ENCODE results near the gene LRP1B. TPM values are rescaled to one million over a fixed set of nuclear protein-coding genes. Genes with fewer than 3 reads are reported as not detected.

Gene LRP1B
- total RNA-seq, 1 experiment from 2014 or later: 0.11 TPM

DNA sequence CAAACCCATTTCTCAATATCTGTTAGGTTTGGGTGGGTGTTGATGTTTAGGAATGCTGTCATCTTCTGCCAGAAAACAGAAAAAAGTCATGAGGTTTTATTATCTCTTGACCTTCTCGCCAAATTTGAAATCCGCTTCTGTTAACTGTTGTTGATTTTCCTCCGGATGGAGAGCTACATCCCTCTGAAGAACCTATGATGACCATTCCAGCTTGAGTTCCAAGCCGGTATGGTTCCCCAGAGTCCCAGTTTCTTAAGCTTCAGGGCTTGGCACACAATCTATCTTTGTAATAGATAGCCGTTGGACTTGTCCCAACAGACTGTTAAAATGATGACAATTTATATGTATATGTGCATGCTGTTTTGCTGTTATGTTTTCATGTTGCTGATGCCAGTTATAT lies 1201.0 kb downstream of the LRP1B start:
- peak; percentile 42 for DNase-seq (ENCODE audit: low read depth)

DNA sequence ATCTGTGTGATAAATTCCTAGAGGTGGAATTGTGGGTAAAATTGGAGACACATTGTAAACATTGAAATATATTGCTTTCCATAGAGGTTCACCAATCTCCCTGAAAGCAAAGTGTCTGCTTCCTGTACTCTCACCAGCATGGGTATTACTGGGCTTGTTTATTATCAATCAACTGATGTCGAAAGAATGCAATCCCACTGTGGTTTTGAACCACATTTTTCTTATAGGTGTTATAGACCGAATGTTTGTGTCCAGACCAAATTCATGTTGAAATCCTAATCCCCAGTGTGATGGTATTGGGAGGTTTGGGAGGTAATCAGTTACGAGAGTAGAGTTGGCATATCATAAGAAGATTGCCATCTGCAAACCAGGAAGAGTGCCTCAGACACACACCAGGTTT lies 1212.4 kb downstream of the LRP1B start:
- no peak for DNase-seq (ENCODE audit: low read depth)

DNA sequence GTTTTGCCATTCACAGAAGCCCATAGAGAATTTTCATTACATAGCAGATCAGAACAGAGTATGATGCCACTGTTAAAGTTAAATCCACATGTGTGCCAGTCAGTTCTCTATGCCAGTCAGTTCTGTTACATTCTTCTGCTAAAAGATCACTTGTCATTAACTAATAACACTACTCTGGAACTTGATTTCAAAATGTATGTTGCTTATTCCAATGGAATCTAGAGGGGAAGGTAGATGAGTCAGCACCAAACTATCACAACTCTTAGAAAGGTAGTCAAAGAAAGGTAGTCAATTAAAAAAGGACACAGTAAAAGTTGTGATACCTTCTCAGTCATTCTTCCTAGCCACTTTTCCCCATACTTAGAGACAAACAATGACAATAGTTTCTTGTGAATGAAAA lies 1214.4 kb downstream of the LRP1B start:
- no peak for DNase-seq (ENCODE audit: low read depth)

GRCh38 chr2:140910683-140911082 lies 1220.1 kb downstream of the LRP1B start:
- no peak for DNase-seq (ENCODE audit: low read depth)

DNA sequence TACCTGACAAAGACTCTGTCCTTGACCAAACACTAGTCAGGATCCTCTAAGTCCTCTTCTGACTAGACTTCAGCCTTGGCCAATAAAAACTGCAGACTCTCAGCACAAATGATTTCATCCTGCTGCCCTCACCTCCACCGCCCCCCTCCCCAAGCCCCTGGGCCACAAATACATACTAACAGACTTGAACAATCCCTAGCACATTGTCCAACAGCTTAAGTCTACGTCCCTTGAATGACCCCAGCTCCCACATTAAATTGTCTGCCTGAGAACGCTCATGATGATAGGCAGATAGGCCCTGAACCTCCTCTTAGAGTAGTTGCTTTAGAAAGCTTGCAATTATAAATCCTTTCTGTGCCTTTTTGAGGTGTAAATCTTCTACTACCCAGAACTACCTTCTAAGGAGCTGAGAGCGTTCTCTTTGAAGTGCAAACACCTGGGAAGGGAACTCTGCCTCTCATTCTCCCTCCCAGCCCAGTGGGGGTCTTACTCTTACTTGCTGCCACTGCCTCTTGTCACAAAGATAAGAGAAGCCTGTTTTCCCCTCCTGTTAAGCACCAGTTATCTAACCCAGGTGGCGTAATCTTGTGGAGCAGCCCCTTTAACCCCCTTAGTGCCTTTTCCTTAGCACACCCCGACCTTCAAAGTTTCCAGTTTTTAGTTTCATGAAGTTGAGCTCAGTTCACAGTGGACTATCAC lies 1225.6 kb downstream of the LRP1B start:
- DNase-seq (ENCODE audit: low read depth): no peak

- no peak for DNase-seq (ENCODE audit: low read depth)
Measured at GRCh38 chr2:140895378-140895777, 1235.4 kb downstream of the LRP1B start.

DNA sequence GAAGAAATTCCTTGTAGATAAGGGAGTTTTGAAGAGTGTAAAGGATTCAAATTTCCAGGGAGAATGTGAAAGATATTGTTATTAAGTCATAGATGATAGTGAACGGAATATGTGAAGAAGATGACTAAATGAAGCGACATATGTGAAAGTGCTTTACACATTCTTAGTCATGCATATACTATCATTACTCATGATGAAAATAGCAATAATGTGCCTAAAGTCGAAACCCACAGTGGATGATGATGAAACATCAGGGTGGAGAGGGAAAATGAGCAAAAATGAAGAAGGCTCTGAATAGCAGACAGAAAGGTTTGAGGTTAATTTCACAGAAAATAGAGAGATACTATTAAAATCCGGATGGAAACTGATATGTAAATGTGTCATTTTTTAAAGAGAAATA lies 1237.1 kb downstream of the LRP1B start:
- peak; percentile 77 for DNase-seq (ENCODE audit: low read depth)

DNA sequence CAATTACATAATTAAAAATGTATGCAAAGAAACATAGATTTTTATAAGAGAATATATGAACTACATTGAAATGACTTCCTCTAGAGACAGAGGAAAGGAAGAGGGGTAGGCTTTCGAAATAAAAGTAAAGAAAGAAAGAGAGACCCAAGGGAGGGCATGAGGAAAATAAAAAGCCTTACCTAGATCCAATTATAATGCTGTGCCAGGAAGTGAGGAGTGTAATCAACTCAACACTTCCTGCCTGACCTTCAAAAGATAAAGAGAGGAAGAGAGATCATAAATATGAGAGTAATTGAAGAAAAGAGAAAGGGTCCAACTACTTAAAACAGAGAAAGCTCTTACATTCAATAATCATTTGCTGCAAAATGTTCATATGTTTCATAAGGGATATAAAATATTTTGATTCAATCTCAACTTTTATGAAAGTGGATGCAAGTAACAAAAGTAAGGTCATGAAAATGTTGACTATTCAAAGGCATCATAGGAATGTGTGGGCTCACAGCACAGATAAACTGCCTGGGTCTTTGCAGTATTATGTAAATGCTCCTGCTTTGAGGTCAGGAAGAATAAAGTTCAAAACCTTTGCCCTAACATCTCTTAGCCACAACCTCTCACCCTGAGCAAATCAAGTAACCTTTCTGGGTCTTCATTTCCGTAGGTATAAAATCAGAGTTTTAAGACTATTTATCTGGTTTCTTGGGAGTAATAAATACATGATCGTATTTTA lies 1237.7 kb downstream of the LRP1B start:
- no peak for DNase-seq (ENCODE audit: low read depth)

DNA sequence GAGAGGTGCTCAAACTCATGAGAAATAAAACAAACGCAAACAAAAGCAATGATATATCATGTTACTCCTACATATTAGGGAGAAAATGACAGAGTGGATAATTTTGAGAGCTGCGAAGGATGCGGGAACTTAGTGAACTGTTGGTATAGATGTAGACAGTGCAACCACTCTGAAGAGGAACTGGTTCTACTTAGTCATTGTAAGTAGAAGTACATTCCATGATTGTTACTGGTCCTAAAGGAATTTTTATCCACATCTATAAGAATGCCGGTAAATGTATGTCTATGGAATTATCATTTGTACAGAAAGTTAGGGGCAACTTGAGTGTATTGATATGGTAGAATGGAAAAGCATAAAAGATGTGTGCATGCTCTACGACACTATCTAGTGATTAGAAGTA lies 1238.4 kb downstream of the LRP1B start:
- no peak for DNase-seq (ENCODE audit: low read depth)

DNA sequence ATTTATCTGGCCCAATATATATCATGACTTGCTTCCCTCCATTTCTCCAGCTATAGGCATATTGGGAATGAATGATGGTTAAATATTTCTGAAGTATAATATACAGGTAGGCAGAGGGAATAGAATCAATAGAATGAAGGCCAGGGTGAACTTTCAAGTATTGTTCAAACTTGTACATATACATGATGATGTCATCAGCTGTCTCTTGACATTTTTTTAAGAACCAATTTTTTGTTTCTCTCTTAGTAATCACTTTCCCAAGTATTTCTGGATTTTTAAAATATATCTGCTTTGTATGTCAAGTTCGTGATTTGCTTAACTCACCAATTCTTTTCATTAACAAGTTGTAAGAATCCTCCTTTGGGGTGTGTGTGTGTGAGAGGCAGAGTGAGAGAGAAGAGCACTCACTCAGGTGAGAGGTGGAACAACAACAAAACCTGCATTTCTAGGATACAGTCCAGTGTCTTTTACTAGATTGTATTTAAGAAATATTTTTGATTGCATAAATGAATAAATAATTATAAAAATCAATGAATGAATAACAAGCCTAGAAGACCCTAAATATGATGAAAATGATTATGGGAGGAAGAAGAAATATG lies 1239.1 kb downstream of the LRP1B start:
- DNase-seq (ENCODE audit: low read depth): no peak

GRCh38 chr2:140882671-140883620 lies 1247.9 kb downstream of the LRP1B start:
- no peak for DNase-seq (ENCODE audit: low read depth)

DNA sequence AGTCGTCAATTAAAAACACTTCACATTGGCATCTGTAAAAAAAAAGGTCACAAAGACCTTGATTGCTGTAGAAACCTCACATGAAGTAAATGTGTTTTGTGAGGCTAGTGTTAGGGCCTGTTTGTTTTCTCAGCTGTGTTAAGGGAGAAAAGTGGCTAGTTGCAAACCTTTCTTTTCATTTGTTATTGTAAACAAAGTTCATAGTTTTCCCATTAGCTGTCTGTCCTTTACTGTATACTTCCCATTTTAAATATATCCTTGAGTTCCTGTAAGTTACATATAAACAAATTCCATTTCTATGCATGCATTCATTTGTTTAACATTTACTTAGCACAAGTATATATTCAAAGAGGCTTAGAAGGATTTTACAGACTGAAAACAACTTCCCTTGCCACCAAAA lies 1250.2 kb downstream of the LRP1B start:
- peak; percentile 55 for DNase-seq (ENCODE audit: low read depth)

DNA sequence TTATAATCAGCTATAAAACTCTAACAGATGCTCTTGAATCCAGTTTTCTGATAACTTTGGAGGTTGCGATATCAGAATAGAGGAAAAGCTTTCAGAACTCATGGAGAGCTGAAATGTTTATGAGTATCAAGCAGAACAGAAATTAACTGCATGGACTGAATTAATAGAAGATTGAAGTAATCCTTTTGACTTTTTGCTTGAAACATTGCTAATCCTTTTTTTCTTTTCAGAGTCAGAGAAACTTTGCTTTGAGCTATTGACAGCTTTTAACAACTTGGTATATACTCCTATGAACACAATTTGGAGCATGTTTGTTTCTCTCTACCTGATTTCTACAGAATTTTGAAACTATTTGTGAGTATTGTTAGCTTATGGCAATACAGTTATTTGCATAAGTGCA lies 1254.8 kb downstream of the LRP1B start:
- DNase-seq (ENCODE audit: low read depth): no peak

DNA sequence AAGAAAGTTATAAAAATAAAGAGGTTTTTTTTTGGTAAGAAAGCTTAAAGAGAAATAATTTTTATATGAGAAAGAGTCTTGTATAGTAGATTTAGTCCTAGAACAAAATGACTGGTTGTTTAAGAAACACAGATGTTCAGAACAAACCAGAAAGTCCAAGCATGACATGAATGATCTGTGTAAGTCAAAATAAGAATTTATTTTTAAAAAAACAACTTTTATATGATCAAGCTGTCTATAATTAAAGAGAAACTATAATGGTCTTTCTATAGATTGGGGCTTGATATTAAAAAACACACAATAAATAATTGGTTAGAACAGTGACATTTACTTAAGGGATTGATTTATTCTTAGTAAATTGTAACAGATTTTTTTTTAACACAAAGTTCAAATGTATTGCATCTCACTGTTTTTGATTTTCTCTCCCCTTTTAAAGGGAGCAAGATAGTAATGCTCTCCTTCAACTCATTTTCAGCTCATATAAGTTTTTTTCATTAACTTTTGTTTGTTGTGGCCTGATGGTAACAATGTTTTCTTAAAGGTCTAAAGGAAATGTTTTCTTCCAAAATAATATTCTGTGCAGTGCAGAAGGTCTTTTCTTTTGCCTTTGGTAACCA lies 1256.8 kb downstream of the LRP1B start:
- DNase-seq (ENCODE audit: low read depth): no peak

- no peak for DNase-seq (ENCODE audit: low read depth)
Measured at GRCh38 chr2:140869925-140870324, 1260.9 kb downstream of the LRP1B start.

DNA sequence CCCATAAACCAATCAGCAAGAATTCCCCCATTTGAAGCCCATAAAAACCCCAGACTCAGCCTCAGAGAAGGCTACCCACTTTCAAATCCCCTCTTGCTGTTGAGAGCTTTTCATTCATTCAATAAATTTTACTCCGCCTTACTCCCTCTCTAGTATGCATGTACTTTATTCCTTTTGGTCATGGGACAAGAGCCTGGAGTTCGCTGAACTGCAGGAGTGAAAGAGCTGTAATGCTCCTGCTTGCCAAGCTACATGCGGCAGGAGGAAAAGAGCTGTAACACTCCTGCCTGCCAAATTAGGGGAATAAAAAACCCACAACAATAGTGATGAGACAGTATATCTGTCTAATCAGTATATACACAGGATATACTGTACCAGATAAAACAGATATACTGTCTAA lies 1261.7 kb downstream of the LRP1B start:
- DNase-seq (ENCODE audit: low read depth): no peak

DNA sequence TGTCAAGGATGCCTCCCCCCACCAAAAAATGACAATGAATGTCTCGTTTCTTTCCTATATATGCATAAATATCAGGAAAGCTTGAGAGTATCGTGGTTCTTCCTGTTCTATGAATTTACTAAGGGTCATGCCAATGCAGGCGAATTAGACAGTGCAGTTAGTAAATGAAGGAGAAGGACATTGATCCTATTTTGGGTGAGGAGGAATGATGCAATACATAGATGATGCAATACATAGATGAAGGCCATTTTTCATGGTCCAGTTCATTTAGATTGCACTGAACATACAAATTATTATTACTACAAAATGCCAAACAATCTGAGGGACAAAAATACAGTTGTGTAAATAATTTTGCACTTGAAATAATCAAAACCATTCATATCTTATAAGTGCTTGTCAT lies 1265.0 kb downstream of the LRP1B start:
- DNase-seq (ENCODE audit: low read depth): no peak

DNA sequence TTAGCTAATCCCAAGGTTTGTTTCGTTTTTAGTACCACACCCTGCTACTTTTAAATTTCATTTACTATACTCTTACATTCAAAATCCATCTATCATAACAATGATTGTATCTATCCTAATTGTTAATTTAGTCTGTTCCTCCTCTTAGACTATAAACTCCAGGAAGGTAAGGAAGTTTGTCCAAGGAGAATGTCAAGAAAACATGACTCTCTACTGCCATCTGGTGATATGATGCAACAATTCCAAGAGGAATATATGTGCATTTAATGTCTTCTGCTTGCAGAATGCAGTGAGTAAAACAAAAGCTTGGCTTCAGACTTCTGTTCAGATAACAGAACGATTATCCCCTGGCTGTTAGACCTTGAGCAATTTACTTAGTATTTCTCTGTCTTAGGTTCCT lies 1267.1 kb downstream of the LRP1B start:
- peak; percentile 66 for DNase-seq (ENCODE audit: low read depth)

DNA sequence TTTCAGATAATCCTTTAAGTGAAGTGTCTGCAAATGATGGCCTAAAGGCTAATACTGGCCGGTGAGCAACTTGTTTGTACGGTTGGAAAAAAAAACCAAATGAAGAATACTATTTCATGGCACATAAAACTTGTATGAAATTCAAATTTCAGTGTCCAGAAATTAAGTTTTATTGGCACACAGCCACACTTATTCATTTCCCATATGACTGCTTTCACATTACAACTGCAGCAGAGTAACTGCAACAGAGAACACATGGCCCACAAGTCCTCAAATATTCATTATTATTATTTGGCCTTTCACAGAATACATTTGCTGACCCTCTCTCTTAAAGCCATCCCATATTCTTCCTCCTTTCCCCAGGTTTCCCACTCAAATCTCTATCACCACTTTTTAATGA lies 1268.6 kb downstream of the LRP1B start:
- no peak for DNase-seq (ENCODE audit: low read depth)

DNA sequence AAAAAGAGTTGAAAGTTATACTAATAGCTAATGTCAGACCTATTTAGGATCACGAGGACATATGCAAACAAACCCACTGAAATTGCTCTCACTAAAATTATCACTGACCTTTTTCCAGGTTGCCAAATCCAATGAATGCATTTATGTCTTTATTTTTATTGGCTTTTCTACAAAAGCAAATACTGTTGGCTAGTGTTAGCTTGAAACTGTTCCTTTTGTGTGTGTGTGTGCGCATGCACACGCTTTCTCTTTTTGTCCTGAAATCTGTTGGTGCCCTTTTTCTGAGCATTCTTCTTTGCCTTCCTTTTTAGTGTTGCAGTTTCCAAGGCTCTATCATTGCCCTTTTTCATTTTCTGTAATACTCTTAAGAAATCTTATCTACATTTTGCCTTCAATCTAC lies 1269.2 kb downstream of the LRP1B start:
- DNase-seq (ENCODE audit: low read depth): no peak

- no peak for DNase-seq (ENCODE audit: low read depth)
Measured at GRCh38 chr2:140855471-140855870, 1275.3 kb downstream of the LRP1B start.

All from LHCN-M2 (cell line).